Mesenchymal stem cell (in vitro differentiated cells and primary cell): ENCODE results near the gene HNRNPF.

Experiments
- DNase-seq: peaks from one replicate; pipeline ENCODE4 v3.0.0-alpha.2; 2013
- H2AFZ ChIP-seq: one replicate; pipeline ENCODE4 v1.6.1; 2013; ENCODE audit warnings: low read depth, mild to moderate bottlenecking, control low read depth, inconsistent platforms, low read length, moderate library complexity
- H2AK5ac ChIP-seq: 2 replicates; pipeline ENCODE4 v1.6.1; 2013; ENCODE audit warnings: low read length, moderate library complexity, mild to moderate bottlenecking, inconsistent platforms; ENCODE audit not compliant: severe bottlenecking
- H2BK120ac ChIP-seq: one replicate; pipeline ENCODE4 v1.6.1; 2013; ENCODE audit warnings: low read depth, mild to moderate bottlenecking, inconsistent platforms, low read length, moderate library complexity
- H2BK12ac ChIP-seq, 2 experiments: one replicate each; pipeline ENCODE4 v1.6.1; 2013; ENCODE audit warnings: inconsistent platforms in 2 of 2, low read length in 2 of 2, mild to moderate bottlenecking in 2 of 2, moderate library complexity in 2 of 2, control low read depth in 1 of 2
- H2BK15ac ChIP-seq: one replicate; pipeline ENCODE4 v1.6.1; 2013; ENCODE audit warnings: mild to moderate bottlenecking, low read depth, inconsistent platforms; ENCODE audit not compliant: poor library complexity, severe bottlenecking
- H2BK5ac ChIP-seq: 2 replicates; pipeline ENCODE4 v1.6.1; 2013; ENCODE audit warnings: low read depth, mild to moderate bottlenecking, low read length, control low read depth, inconsistent platforms; ENCODE audit not compliant: poor library complexity, severe bottlenecking
- H3K14ac ChIP-seq, 2 experiments: one replicate each; pipeline ENCODE4 v1.6.1; 2013; ENCODE audit warnings: inconsistent platforms in 2 of 2, low read length in 2 of 2, control low read depth in 1 of 2, mild to moderate bottlenecking in 1 of 2, moderate library complexity in 1 of 2
- H3K18ac ChIP-seq, 2 experiments: one replicate each; pipeline ENCODE4 v1.6.1; 2013; ENCODE audit warnings: inconsistent platforms in 2 of 2, low read length in 2 of 2, control low read depth in 1 of 2, low read depth in 1 of 2, mild to moderate bottlenecking in 1 of 2
- H3K23ac ChIP-seq, 2 experiments: one replicate each; pipeline ENCODE4 v1.6.1; 2013; ENCODE audit warnings: inconsistent platforms in 2 of 2, low read length in 2 of 2, mild to moderate bottlenecking in 2 of 2, moderate library complexity in 2 of 2, control low read depth in 1 of 2
- H3K27ac ChIP-seq: 2 replicates; pipeline ENCODE4 v1.5.1; 2013; ENCODE audit warnings: mild to moderate bottlenecking, moderate library complexity, low read length, control low read depth, inconsistent platforms; ENCODE audit not compliant: poor library complexity, severe bottlenecking
- H3K27me3 ChIP-seq, 2 experiments: 2 replicates each; pipeline versions ENCODE4 v1.6.1 to v1.7.0; 2013; ENCODE audit warnings: low read length in 2 of 2, mild to moderate bottlenecking in 2 of 2, moderate library complexity in 2 of 2, control low read depth in 1 of 2, inconsistent platforms in 1 of 2; ENCODE audit not compliant: control insufficient read depth in 1 of 2, insufficient read depth in 1 of 2
- H3K36me3 ChIP-seq, 2 experiments: 2 replicates each; pipeline versions ENCODE4 v1.6.1 to v1.7.0; 2013; ENCODE audit warnings: low read length in 2 of 2, control low read depth in 1 of 2, inconsistent platforms in 1 of 2, low read depth in 1 of 2, mild to moderate bottlenecking in 1 of 2; ENCODE audit not compliant: insufficient read depth in 2 of 2, control insufficient read depth in 1 of 2
- H3K4ac ChIP-seq, 2 experiments: one replicate each; pipeline ENCODE4 v1.6.1; 2013; ENCODE audit warnings: inconsistent platforms in 2 of 2, low read length in 2 of 2, mild to moderate bottlenecking in 2 of 2, moderate library complexity in 2 of 2, control low read depth in 1 of 2, low read depth in 1 of 2
- H3K4me1 ChIP-seq: 2 replicates; pipeline ENCODE4 v1.6.1; 2013; ENCODE audit warnings: low read depth, low read length, control low read depth; ENCODE audit not compliant: control insufficient read depth, insufficient read depth
- H3K4me2 ChIP-seq: 2 replicates; pipeline ENCODE4 v1.6.1; 2013; ENCODE audit warnings: low read length, mild to moderate bottlenecking, inconsistent platforms; ENCODE audit not compliant: poor library complexity, severe bottlenecking
- H3K4me3 ChIP-seq, 2 experiments: 2 replicates each; pipeline versions ENCODE4 v1.5.1 to v1.7.0; 2013; ENCODE audit warnings: low read length in 2 of 2, mild to moderate bottlenecking in 2 of 2, control low read depth in 1 of 2, low read depth in 1 of 2; ENCODE audit not compliant: insufficient read depth in 1 of 2
- H3K79me1 ChIP-seq: replicated peaks from 2 replicates; pipeline ENCODE4 v1.6.1; 2013; ENCODE audit warnings: mild to moderate bottlenecking, control low read depth, low read length, inconsistent platforms; ENCODE audit not compliant: poor library complexity, severe bottlenecking
- H3K9ac ChIP-seq: 2 replicates; pipeline ENCODE4 v1.7.0; 2013; ENCODE audit warnings: mild to moderate bottlenecking, low read length, moderate library complexity
- H3K9me3 ChIP-seq: 2 replicates; pipeline ENCODE4 v1.7.0; 2013; ENCODE audit warnings: mild to moderate bottlenecking, low read length; ENCODE audit not compliant: control insufficient read depth
- H4K8ac ChIP-seq: one replicate; pipeline ENCODE4 v1.6.1; 2013; ENCODE audit warnings: inconsistent platforms, mild to moderate bottlenecking, low read length, moderate library complexity
- H4K91ac ChIP-seq: one replicate; pipeline ENCODE4 v1.6.1; 2013; ENCODE audit warnings: mild to moderate bottlenecking, low read length, inconsistent platforms
- WGBS: methylation state at CpG from one replicate; pipeline ENCODE4 v1.1.7; 2013; ENCODE audit warnings: mixed read lengths; 5-methylcytosine and 5-hydroxymethylcytosine counted together

Gene HNRNPF

GRCh38 chr10:43386981-43387677 is 21.9 kb downstream of the HNRNPF start:
- no peak overlapping the region for H3K4me3 ChIP-seq
- no peak overlapping the region for H2BK15ac ChIP-seq
- no peak for DNase-seq
- H4K8ac ChIP-seq = no peak overlapping the region
- no peak overlapping the region for H3K18ac ChIP-seq
- 97% methylated on average over 29 of the region's 29 CpGs for WGBS
- peaks cover 19% of the 10 kb centered on the region for H3K79me1 ChIP-seq
- H2AK5ac ChIP-seq = no peak overlapping the region
- no peak overlapping the region for H2AFZ ChIP-seq
- H3K9ac ChIP-seq = no peak overlapping the region
- H3K14ac ChIP-seq = no peak overlapping the region
- H3K23ac ChIP-seq = no peak overlapping the region
- H3K4me1 ChIP-seq = peaks cover 7% of the 10 kb centered on the region
- H2BK120ac ChIP-seq = no peak overlapping the region
- H3K36me3 ChIP-seq = peaks cover 51 to 81% of the 10 kb centered on the region in 2 experiments
- no peaks in the 10 kb centered on the region for H3K9me3 ChIP-seq
- H3K27ac ChIP-seq = no peak overlapping the region
- H4K91ac ChIP-seq = no peak overlapping the region
- H3K27me3 ChIP-seq = no peaks in the 10 kb centered on the region
- no peak overlapping the region for H2BK12ac ChIP-seq
- H2BK5ac ChIP-seq = no peak overlapping the region
- no peak overlapping the region for H3K4me2 ChIP-seq
- no peak overlapping the region for H3K4ac ChIP-seq

GRCh38 chr10:43386549-43386948 is 22.4 kb downstream of the HNRNPF start:
- no peaks in the 10 kb centered on the region for H3K27me3 ChIP-seq
- no peak for DNase-seq
- H3K4me2 ChIP-seq = no peak overlapping the region
- no peak overlapping the region for H2BK15ac ChIP-seq
- no peak overlapping the region for H4K8ac ChIP-seq
- H4K91ac ChIP-seq = no peak overlapping the region
- no peak overlapping the region for H2AK5ac ChIP-seq
- H3K18ac ChIP-seq = no peak overlapping the region
- WGBS = 100% methylated on average over 4 of the region's 4 CpGs
- no peak overlapping the region for H2BK5ac ChIP-seq
- H3K4me1 ChIP-seq = peaks cover 7% of the 10 kb centered on the region
- H3K9ac ChIP-seq = no peak overlapping the region
- no peak overlapping the region for H3K4ac ChIP-seq
- no peak overlapping the region for H3K23ac ChIP-seq
- H3K9me3 ChIP-seq = no peaks in the 10 kb centered on the region
- no peak overlapping the region for H3K14ac ChIP-seq
- no peak overlapping the region for H2BK120ac ChIP-seq
- H3K79me1 ChIP-seq = peaks cover 19% of the 10 kb centered on the region
- H3K4me3 ChIP-seq = no peak overlapping the region
- H2AFZ ChIP-seq = no peak overlapping the region
- H3K36me3 ChIP-seq = peaks cover 45 to 75% of the 10 kb centered on the region in 2 experiments
- no peak overlapping the region for H2BK12ac ChIP-seq
- H3K27ac ChIP-seq = no peak overlapping the region

DNA sequence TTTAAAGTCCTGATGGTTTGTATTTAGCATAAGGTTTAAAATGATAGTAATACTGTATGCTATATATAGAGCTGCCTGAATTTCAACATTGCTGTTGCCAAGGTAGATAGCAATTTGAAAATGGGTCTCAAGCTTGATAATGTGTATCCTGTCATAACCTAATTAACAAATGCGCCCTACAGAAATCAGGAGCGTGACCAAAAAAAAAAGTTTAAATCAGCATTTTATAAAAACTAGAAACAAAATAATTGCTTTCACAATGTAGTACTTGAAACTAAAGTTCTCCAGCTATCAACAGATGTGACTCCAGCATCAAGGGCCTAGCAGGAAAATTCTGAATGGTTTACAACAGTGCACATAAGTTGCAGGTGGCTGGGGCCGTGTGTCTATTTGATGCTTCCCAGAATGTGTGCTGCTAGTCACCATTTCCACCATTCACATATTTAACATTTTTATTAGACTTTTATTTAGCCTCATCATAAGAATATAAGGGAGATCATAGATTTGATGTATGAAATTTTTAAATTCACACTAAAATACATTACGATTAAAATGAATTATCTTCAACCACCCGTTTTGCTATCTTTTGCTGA is 23.5 kb downstream of the HNRNPF start:
- Histone ChIP-seq H3K4me1 (peaks cover 7% of the 10 kb centered on the region), H4K91ac (no peak overlapping the region), H3K9ac (no peak overlapping the region), H3K4ac (no peak overlapping the region), H2AK5ac (no peak overlapping the region), H3K18ac (no peak overlapping the region), H3K9me3 (no peaks in the 10 kb centered on the region), H3K27ac (no peak overlapping the region), H3K23ac (no peak overlapping the region), H3K27me3 (no peaks in the 10 kb centered on the region), H3K4me2 (no peak overlapping the region), H2BK12ac (no peak overlapping the region), H2AFZ (no peak overlapping the region), H3K36me3 (peaks cover 35 to 64% of the 10 kb centered on the region in 2 experiments), H3K79me1 (peaks cover 19% of the 10 kb centered on the region), H3K14ac (no peak overlapping the region), H4K8ac (no peak overlapping the region), H2BK120ac (no peak overlapping the region), H3K4me3 (no peak overlapping the region), H2BK5ac (no peak overlapping the region), H2BK15ac (no peak overlapping the region)
- 100% methylated on average over 2 of the region's 5 CpGs for WGBS
- no peak for DNase-seq

- Histone ChIP-seq H3K27me3 (no peaks in the 10 kb centered on the region), H3K18ac (no peak overlapping the region), H3K4ac (no peak overlapping the region), H3K23ac (no peak overlapping the region), H3K36me3 (peaks cover 28 to 55% of the 10 kb centered on the region in 2 experiments), H2BK15ac (no peak overlapping the region), H2AFZ (no peak overlapping the region), H2BK12ac (no peak overlapping the region), H3K79me1 (peaks cover 19% of the 10 kb centered on the region), H3K14ac (no peak overlapping the region), H3K4me3 (no peak overlapping the region), H3K4me1 (peaks cover 7% of the 10 kb centered on the region), H3K27ac (no peak overlapping the region), H2BK120ac (no peak overlapping the region), H4K91ac (peak overlapping the region; percentile 11), H3K9ac (no peak overlapping the region), H2BK5ac (no peak overlapping the region), H2AK5ac (no peak overlapping the region), H4K8ac (peak overlapping the region; percentile 46), H3K4me2 (no peak overlapping the region), H3K9me3 (no peaks in the 10 kb centered on the region)
- WGBS = 92% methylated on average over 9 of the region's 10 CpGs
- no peak for DNase-seq
Measured at GRCh38 chr10:43384252-43385221, 24.4 kb downstream of the HNRNPF start.
